ENCODE measurements around the gene ARID1B. TPM values are rescaled to one million over a fixed set of nuclear protein-coding genes. Genes with fewer than 3 reads are reported as not detected.

ARID1B gene
- total and polyA plus RNA-seq, 2 of the 13 experiments (the other 11 are each of a cell fraction or from before 2014, with no cell fraction given) = 20.1 to 32.6 TPM

DNA sequence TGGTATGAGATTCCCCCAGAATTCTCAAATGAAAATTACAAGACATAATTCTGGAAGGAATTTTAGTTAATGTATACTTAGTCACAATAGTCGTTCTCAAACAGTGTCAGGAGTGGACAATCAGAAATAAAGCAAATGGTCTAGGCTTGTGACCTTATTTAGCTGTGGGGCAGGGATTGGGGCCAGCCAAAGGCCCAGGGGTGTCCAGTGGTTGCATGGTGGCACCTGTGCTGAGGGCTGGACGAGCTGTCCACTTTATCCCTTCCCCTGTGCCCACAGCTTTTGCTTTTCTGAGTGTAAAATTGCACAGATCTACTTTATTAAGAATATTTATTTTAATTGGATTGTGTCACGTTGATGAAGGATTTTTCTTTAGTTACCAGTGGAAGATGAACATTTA is 195.0 kb downstream of the ARID1B start:
- no peak for FAIRE-seq
- TF ChIP-seq RAD51 (IDR thresholded peaks at IDR 0.05; ENCODE audit: borderline replicate concordance) = no peak
- TF ChIP-seq, protein P1, sequence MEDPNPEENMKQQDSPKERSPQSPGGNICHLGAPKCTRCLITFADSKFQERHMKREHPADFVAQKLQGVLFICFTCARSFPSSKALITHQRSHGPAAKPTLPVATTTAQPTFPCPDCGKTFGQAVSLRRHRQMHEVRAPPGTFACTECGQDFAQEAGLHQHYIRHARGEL (CRISPR knock-in tag; IDR thresholded peaks at IDR 0.05) = no peak
- TF ChIP-seq SYNCRIP (IDR thresholded peaks at IDR 0.05; ENCODE audit: insufficient read depth, low read depth, low read length) = no peak
- TF ChIP-seq, protein P2, sequence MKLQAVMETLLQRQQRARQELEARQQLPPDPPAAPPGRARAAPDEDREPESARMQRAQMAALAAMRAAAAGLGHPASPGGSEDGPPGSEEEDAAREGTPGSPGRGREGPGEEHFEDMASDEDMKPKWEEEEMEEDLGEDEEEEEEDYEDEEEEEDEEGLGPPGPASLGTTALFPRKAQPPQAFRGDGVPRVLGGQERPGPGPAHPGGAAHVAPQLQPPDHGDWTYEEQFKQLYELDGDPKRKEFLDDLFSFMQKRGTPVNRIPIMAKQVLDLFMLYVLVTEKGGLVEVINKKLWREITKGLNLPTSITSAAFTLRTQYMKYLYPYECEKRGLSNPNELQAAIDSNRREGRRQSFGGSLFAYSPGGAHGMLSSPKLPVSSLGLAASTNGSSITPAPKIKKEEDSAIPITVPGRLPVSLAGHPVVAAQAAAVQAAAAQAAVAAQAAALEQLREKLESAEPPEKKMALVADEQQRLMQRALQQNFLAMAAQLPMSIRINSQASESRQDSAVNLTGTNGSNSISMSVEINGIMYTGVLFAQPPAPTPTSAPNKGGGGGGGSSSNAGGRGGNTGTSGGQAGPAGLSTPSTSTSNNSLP (IDR thresholded peaks at IDR 0.05; ENCODE audit: low read depth, low read length) = no peak
- no peak for TF ChIP-seq POLR2AphosphoS5 (IDR thresholded peaks at IDR 0.05; ENCODE audit: low read depth, low read length)
- no peak for TF ChIP-seq IRF2 (CRISPR knock-in tag; IDR thresholded peaks at IDR 0.05)
- TF ChIP-seq TCF7L2 (IDR thresholded peaks at IDR 0.05; ENCODE audit: low read depth, low read length) = no peak
- TF ChIP-seq NR1H2 (CRISPR knock-in tag; IDR thresholded peaks at IDR 0.05; ENCODE audit: borderline replicate concordance, low read depth) = no peak
- TF ChIP-seq TEAD3 (CRISPR knock-in tag; optimal IDR thresholded peaks at IDR 0.05; ENCODE audit: borderline replicate concordance) = no peak
- TF ChIP-seq PITX1 (CRISPR knock-in tag; IDR thresholded peaks at IDR 0.05) = no peak
- TF ChIP-seq ZFP36L2 (CRISPR knock-in tag; IDR thresholded peaks at IDR 0.05) = no peak
- no peak for TF ChIP-seq HOXA7 (CRISPR knock-in tag; IDR thresholded peaks at IDR 0.05)
- no peak for TF ChIP-seq HMG20A (CRISPR knock-in tag; IDR thresholded peaks at IDR 0.05; ENCODE audit: borderline replicate concordance)
- TF ChIP-seq, protein P3, sequence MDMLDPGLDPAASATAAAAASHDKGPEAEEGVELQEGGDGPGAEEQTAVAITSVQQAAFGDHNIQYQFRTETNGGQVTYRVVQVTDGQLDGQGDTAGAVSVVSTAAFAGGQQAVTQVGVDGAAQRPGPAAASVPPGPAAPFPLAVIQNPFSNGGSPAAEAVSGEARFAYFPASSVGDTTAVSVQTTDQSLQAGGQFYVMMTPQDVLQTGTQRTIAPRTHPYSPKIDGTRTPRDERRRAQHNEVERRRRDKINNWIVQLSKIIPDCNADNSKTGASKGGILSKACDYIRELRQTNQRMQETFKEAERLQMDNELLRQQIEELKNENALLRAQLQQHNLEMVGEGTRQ (IDR thresholded peaks at IDR 0.05; ENCODE audit: low read depth, low read length) = no peak
- TF ChIP-seq, protein P3 (CRISPR knock-in tag; IDR thresholded peaks at IDR 0.05; ENCODE audit: borderline replicate concordance) = no peak
- TF ChIP-seq, protein P4, sequence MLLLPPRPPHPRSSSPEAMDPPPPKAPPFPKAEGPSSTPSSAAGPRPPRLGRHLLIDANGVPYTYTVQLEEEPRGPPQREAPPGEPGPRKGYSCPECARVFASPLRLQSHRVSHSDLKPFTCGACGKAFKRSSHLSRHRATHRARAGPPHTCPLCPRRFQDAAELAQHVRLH (CRISPR knock-in tag; IDR thresholded peaks at IDR 0.05; ENCODE audit: borderline replicate concordance, low read depth) = no peak
- TF ChIP-seq ZNF12 (CRISPR knock-in tag; IDR thresholded peaks at IDR 0.05) = no peak
- no peak overlapping the region for H3K4me2 ChIP-seq (ENCODE audit: low read depth, low read length)
- H2AFZ ChIP-seq (ENCODE audit: low read length) = no peak overlapping the region
- intact Hi-C loops (cut with micrococcal nuclease; ENCODE audit: unreplicated experiment) = no loop called here
- CTCF ChIA-PET (ENCODE audit: low intra/inter-chr PET ratio, low total read pairs) = no interaction called here
- no peak for DNase-seq (ENCODE audit: low spot score)
- peaks cover 17% of the 10 kb centered on the region for H3K4me1 ChIP-seq (ENCODE audit: insufficient read depth, low read length)
- POLR2A ChIA-PET = no interaction called here
- H4K20me1 ChIP-seq (ENCODE audit: insufficient read depth, low read length) = peaks cover 14% of the 10 kb centered on the region; the same call in 1 of the 2 replicates
- H3K9me3 ChIP-seq (ENCODE audit: low read length) = no peaks in the 10 kb centered on the region
- H3K79me2 ChIP-seq (ENCODE audit: insufficient read depth, low read length) = peaks cover 67% of the 10 kb centered on the region
- no peak overlapping the region for H3K27ac ChIP-seq (ENCODE audit: extremely low read length, insufficient read depth, low read length)
- no peaks in the 10 kb centered on the region for H3K27me3 ChIP-seq (ENCODE audit: control insufficient read depth in 1 of 2, insufficient read depth in 2 of 2, low read length in 2 of 2)
- in situ Hi-C loops (cut with HindIII; ENCODE audit: extremely low pct_ligation_motif_present, low pct_unique_long_range_greater_than_20kb) = no loop called here
- H3K36me3 ChIP-seq (replicated peaks in 1 of 2; ENCODE audit: control insufficient read depth in 1 of 2, insufficient read depth in 2 of 2, low read length in 2 of 2) = no peaks in the 10 kb centered on the region
- H3K9ac ChIP-seq (ENCODE audit: insufficient read depth, low read depth, low read length) = no peak overlapping the region
- 97% methylated on average over 3 of the region's 3 CpGs for WGBS (ENCODE audit: low lambda C conversion rate)
- H3K4me3 ChIP-seq (replicated peaks in 1 of 3; ENCODE audit: insufficient read depth in 1 of 3, low read depth in 2 of 3, low read length in 3 of 3) = no peak overlapping the region
- no TSS peak for BruUV-seq (replicated peaks)
- no peak for ATAC-seq
